ENCODE data around the gene STK38L. TPM values are rescaled to one million over a fixed set of nuclear protein-coding genes. Genes with fewer than 3 reads are reported as not detected.

Gene STK38L
- polyA plus RNA-seq, 1 donor (not counting 4 experiments of a cell fraction or from before 2014, with no cell fraction given) = 25.4 TPM

DNA sequence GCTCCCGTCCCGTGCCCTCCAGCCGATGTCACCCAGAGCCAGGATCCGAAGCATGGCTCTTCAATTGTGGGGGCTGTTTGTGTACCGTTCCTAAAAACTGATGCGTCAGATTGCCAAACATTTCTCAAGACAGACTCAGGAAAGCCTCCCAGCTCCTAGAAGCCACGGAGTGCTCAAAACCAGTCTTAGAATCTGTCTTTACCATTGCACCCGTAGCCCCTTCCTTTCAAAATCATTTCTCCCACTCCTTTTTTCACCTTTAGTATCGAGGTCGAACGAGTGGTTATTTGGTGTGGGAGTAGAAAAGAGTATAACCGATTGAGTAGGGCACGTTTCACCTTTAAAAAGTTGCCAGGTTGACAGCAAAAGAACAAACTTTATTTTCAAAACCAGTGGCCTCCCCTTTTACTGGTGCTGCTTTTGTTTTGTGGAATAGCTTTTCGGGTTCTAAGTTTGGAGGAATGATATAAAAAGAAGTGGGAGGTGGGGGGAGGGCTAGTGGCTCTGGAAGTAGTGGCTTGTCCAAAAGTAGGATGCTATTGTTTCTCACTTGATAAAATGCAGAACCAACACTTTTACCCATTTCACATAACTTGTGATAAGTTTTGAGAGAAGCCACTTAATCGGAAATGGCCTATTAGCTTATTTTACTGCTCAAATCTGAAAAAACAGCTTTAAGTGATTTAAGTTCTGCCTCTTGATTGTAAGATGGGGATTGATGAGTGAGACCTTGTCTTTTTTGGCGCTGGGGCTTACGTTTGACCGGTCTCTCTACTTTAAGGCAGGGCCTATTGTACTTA, 803 bp downstream of the STK38L start:
- Histone ChIP-seq H3K9me3 (ENCODE audit: control insufficient read depth, low read depth, low read length) (no peaks in the 10 kb centered on the region), H3K36me3 (ENCODE audit: control insufficient read depth in 2 of 2, extremely low read depth in 1 of 2, insufficient read depth in 2 of 2, low read length in 2 of 2) (no peaks in the 10 kb centered on the region), H3K9ac (ENCODE audit: control insufficient read depth, extremely low read depth, insufficient read depth, low read length) (peak overlapping the region; percentile 95), H3K9me1 (ENCODE audit: control insufficient read depth, extremely low read depth, insufficient read depth, low read length) (no peaks in the 10 kb centered on the region), H3K27ac (ENCODE audit: control insufficient read depth, insufficient read depth, low read length) (peak overlapping the region; percentile 89), H2AFZ (ENCODE audit: control insufficient read depth, low read length) (peak overlapping the region; percentile 82), H3K27me3 (ENCODE audit: control insufficient read depth, extremely low read depth, insufficient read depth, low read length) (no peaks in the 10 kb centered on the region), H3K4me3 (ENCODE audit: control insufficient read depth in 2 of 3, extremely low read depth in 1 of 3, insufficient read depth in 2 of 3, low read depth in 1 of 3, low read length in 3 of 3) (peak overlapping the region; percentile 80 to 98 (median 96)), H4K20me1 (ENCODE audit: control insufficient read depth, extremely low read depth, insufficient read depth, low read length) (no peaks in the 10 kb centered on the region), H3K4me2 (ENCODE audit: control insufficient read depth, extremely low read depth, insufficient read depth, low read depth, low read length) (peak overlapping the region; percentile 99), H3K4me1 (ENCODE audit: control insufficient read depth, extremely low read depth, insufficient read depth, low read length) (peaks cover 20% of the 10 kb centered on the region), H3K79me2 (ENCODE audit: control insufficient read depth, insufficient read depth, low read length) (peaks cover 42% of the 10 kb centered on the region)
- no peak for FAIRE-seq
- TF ChIP-seq CTCF (optimal IDR thresholded peaks at IDR 0.05 in 1 of 3, IDR thresholded peaks at IDR 0.05 in 1 of 3, conservative IDR thresholded peaks at IDR 0.05 in 1 of 3; ENCODE audit: extremely low read depth in 1 of 3, insufficient read depth in 2 of 3, low read length in 3 of 3) (no peak), EZH2 (IDR thresholded peaks at IDR 0.05; ENCODE audit: low read length) (no peak)
- dilution Hi-C loops (cut with MboI; ENCODE audit: extremely low pct_ligation_motif_present, low sequenced_read_pairs) = no loop called here
- DNase-seq (ENCODE audit: low read depth, low spot score) = no peak

- Histone ChIP-seq H3K79me2 (ENCODE audit: control insufficient read depth, insufficient read depth, low read length) (peaks cover 42% of the 10 kb centered on the region), H3K9me1 (ENCODE audit: control insufficient read depth, extremely low read depth, insufficient read depth, low read length) (no peaks in the 10 kb centered on the region), H2AFZ (ENCODE audit: control insufficient read depth, low read length) (no peak overlapping the region), H3K36me3 (ENCODE audit: control insufficient read depth in 2 of 2, extremely low read depth in 1 of 2, insufficient read depth in 2 of 2, low read length in 2 of 2) (no peaks in the 10 kb centered on the region), H3K27me3 (ENCODE audit: control insufficient read depth, extremely low read depth, insufficient read depth, low read length) (no peaks in the 10 kb centered on the region), H3K4me3 (ENCODE audit: control insufficient read depth in 2 of 3, extremely low read depth in 1 of 3, insufficient read depth in 2 of 3, low read depth in 1 of 3, low read length in 3 of 3) (peak overlapping the region in 1 of 3 experiments; percentile 98), H3K27ac (ENCODE audit: control insufficient read depth, insufficient read depth, low read length) (no peak overlapping the region), H4K20me1 (ENCODE audit: control insufficient read depth, extremely low read depth, insufficient read depth, low read length) (no peaks in the 10 kb centered on the region), H3K9ac (ENCODE audit: control insufficient read depth, extremely low read depth, insufficient read depth, low read length) (no peak overlapping the region), H3K9me3 (ENCODE audit: control insufficient read depth, low read depth, low read length) (no peaks in the 10 kb centered on the region), H3K4me1 (ENCODE audit: control insufficient read depth, extremely low read depth, insufficient read depth, low read length) (peaks cover 20% of the 10 kb centered on the region), H3K4me2 (ENCODE audit: control insufficient read depth, extremely low read depth, insufficient read depth, low read depth, low read length) (peak overlapping the region; percentile 99)
- dilution Hi-C loops (cut with MboI; ENCODE audit: extremely low pct_ligation_motif_present, low sequenced_read_pairs) = no loop called here
- FAIRE-seq = no peak
- no peak for DNase-seq (ENCODE audit: low read depth, low spot score)
- TF ChIP-seq CTCF (optimal IDR thresholded peaks at IDR 0.05 in 1 of 3, IDR thresholded peaks at IDR 0.05 in 1 of 3, conservative IDR thresholded peaks at IDR 0.05 in 1 of 3; ENCODE audit: extremely low read depth in 1 of 3, insufficient read depth in 2 of 3, low read length in 3 of 3) (no peak), EZH2 (IDR thresholded peaks at IDR 0.05; ENCODE audit: low read length) (no peak)
Measured at GRCh38 chr12:27246141-27246540, 2.1 kb downstream of the STK38L start.
